GM23338 (cell line): ENCODE measurements around the gene MYOF. TPM values are rescaled to one million over a fixed set of nuclear protein-coding genes. Genes with fewer than 3 reads are reported as not detected.

Source experiments
- ATAC-seq: fragments of 200-7000 bp; cut with Tn5 transposase; 3 replicates; pipeline ENCODE4 v1.9.1; 2020
- DNase-seq: peaks from one replicate; pipeline ENCODE4 v3.0.0-alpha.2; 2015; ENCODE audit warnings: low spot score
- H2AFZ ChIP-seq: fragments of 200-600 bp; sonication (generic); 2 replicates; pipeline ENCODE4 v1.8.0; 2016; ENCODE audit warnings: antibody characterized with exemption, mild to moderate bottlenecking, moderate library complexity
- H3F3A ChIP-seq: fragments of 200-600 bp; sonication (generic); replicated peaks from 2 replicates; pipeline ENCODE4 v1.8.0; 2017; ENCODE audit warnings: antibody characterized with exemption, mixed run types, low read depth
- H3K27ac ChIP-seq: fragments of 200-600 bp; sonication (generic); 2 replicates; pipeline ENCODE4 v1.6.1; 2016; ENCODE audit warnings: low read depth
- H3K27me3 ChIP-seq: fragments of 200-600 bp; sonication (generic); 2 replicates; pipeline ENCODE4 v1.8.0; 2016; ENCODE audit warnings: mild to moderate bottlenecking, mixed run types, moderate library complexity; ENCODE audit not compliant: insufficient read depth
- H3K36me3 ChIP-seq: fragments of 200-600 bp; sonication (generic); 2 replicates; pipeline ENCODE4 v1.8.0; 2016; ENCODE audit warnings: mild to moderate bottlenecking; ENCODE audit not compliant: insufficient read depth
- H3K4me1 ChIP-seq: fragments of 200-600 bp; sonication (generic); 2 replicates; pipeline ENCODE4 v1.8.0; 2016; ENCODE audit warnings: mild to moderate bottlenecking, moderate library complexity; ENCODE audit not compliant: insufficient read depth
- H3K4me2 ChIP-seq: fragments of 200-600 bp; sonication (generic); 2 replicates; pipeline ENCODE4 v1.7.1; 2017; ENCODE audit warnings: mixed run types
- H3K4me3 ChIP-seq: fragments of 200-600 bp; sonication (generic); 2 replicates; pipeline ENCODE4 v1.6.1; 2016; ENCODE audit warnings: mixed run types
- H3K79me2 ChIP-seq: fragments of 200-600 bp; sonication (generic); replicated peaks from 2 replicates; pipeline ENCODE4 v1.8.0; 2017; ENCODE audit warnings: mild to moderate bottlenecking; ENCODE audit not compliant: insufficient read depth
- H3K9me2 ChIP-seq: fragments of 200-600 bp; sonication (generic); 2 replicates; pipeline ENCODE4 v1.8.0; 2017; ENCODE audit not compliant: insufficient read depth
- H4K20me1 ChIP-seq: fragments of 200-600 bp; sonication (generic); replicated peaks from 2 replicates; pipeline ENCODE4 v1.8.0; 2017; ENCODE audit warnings: mild to moderate bottlenecking; ENCODE audit not compliant: insufficient read depth
- H3K27ac Mint-ChIP-seq: 2 replicates; pipeline ENCODE4 v1.8.0; 2020; ENCODE audit warnings: inconsistent platforms, mild to moderate bottlenecking, moderate library complexity, mixed read lengths
- H3K27me3 Mint-ChIP-seq: 3 replicates; pipeline ENCODE4 v1.8.0; 2022; ENCODE audit warnings: low read depth, mild to moderate bottlenecking, moderate library complexity, mixed read lengths, inconsistent platforms; ENCODE audit not compliant: insufficient read depth, poor library complexity
- H3K36me3 Mint-ChIP-seq: 3 replicates; pipeline ENCODE4 v1.8.0; 2021; ENCODE audit warnings: low read depth, mild to moderate bottlenecking, inconsistent platforms, moderate library complexity, mixed read lengths
- H3K4me1 Mint-ChIP-seq: 3 replicates; pipeline ENCODE4 v1.8.0; 2020; ENCODE audit warnings: mild to moderate bottlenecking, inconsistent platforms, mixed read lengths
- H3K4me3 Mint-ChIP-seq: 3 replicates; pipeline ENCODE4 v1.8.0; 2021; ENCODE audit warnings: moderate library complexity, mild to moderate bottlenecking, inconsistent platforms, mixed read lengths
- H3K9me3 Mint-ChIP-seq: 3 replicates; pipeline ENCODE4 v1.8.0; 2020; ENCODE audit warnings: moderate library complexity, mild to moderate bottlenecking, inconsistent platforms, mixed read lengths
- CREB1 ChIP-seq: fragments of 250-450 bp; sonication (Bioruptor Pico); IDR thresholded peaks from 2 replicates; pipeline ENCODE4 v1.5.0; 2020; ENCODE audit warnings: low read depth, mild to moderate bottlenecking, moderate library complexity
- EZH2 ChIP-seq: fragments of 200-600 bp; sonication (generic); IDR thresholded peaks from one replicate; pipeline ENCODE4 v1.8.0; 2017; ENCODE audit warnings: antibody characterized with exemption, mild to moderate bottlenecking, low read depth; ENCODE audit not compliant: unreplicated experiment
- EZH2phosphoT487 ChIP-seq: fragments of 200-600 bp; sonication (generic); IDR thresholded peaks from one replicate; pipeline ENCODE4 v1.8.1; 2018; ENCODE audit warnings: antibody characterized with exemption; ENCODE audit not compliant: unreplicated experiment
- JUNB ChIP-seq: IDR thresholded peaks from one replicate; pipeline ENCODE4 v1.6.1; 2016; ENCODE audit warnings: antibody characterized with exemption; ENCODE audit not compliant: unreplicated experiment
- NANOG ChIP-seq: IDR thresholded peaks from 2 replicates; pipeline ENCODE4 v1.6.1; 2016; ENCODE audit warnings: antibody characterized with exemption, borderline replicate concordance
- POLR2AphosphoS5 ChIP-seq: IDR thresholded peaks from 2 replicates; pipeline ENCODE4 v1.6.1; 2016; ENCODE audit warnings: antibody characterized with exemption, low read depth
- STAT1 ChIP-seq: IDR thresholded peaks from one replicate; pipeline ENCODE4 v1.6.1; 2016; ENCODE audit warnings: antibody characterized with exemption; ENCODE audit not compliant: unreplicated experiment
- ZNF114 ChIP-seq: fragments of 250-450 bp; sonication (Bioruptor Pico); IDR thresholded peaks from 2 replicates; pipeline ENCODE4 v1.5.0; 2020; ENCODE audit warnings: mild to moderate bottlenecking, moderate library complexity
- ZNF331 ChIP-seq: fragments of 250-450 bp; sonication (Bioruptor Pico); IDR thresholded peaks from 2 replicates; pipeline ENCODE4 v1.5.0; 2020; ENCODE audit warnings: low read depth, mild to moderate bottlenecking, moderate library complexity
- polyA plus RNA-seq: library from polyadenylated mRNA; unstranded; fragments of >200 nt; fragmentation: Nextera tagmentation; extraction: Ambion mirVana; gene quantifications from 2 replicates; pipeline ENCODE4 v1.2.1, GENCODE V29; 2016
- total RNA-seq: library from RNA; depleted of rRNA; stranded (reverse); fragments of >200 nt; shearing (Covaris generic); gene quantifications from 2 replicates; pipeline ENCODE4 v1.2.3, GENCODE V29; 2014
- TF ChIP-seq, protein P1 (sequence below): IDR thresholded peaks from one replicate; pipeline ENCODE4 v1.6.1; 2018; ENCODE audit warnings: antibody characterized with exemption; ENCODE audit not compliant: unreplicated experiment
- TF ChIP-seq, protein P2 (sequence below): fragments of 250-450 bp; sonication (Bioruptor Pico); IDR thresholded peaks from 2 replicates; pipeline ENCODE4 v1.5.0; 2020; ENCODE audit warnings: mild to moderate bottlenecking, moderate library complexity
- TF ChIP-seq, protein P3 (sequence below): IDR thresholded peaks from 2 replicates; pipeline ENCODE4 v1.6.1; 2016; ENCODE audit warnings: antibody characterized with exemption
- TF ChIP-seq, protein P4 (sequence below), 2 experiments: fragments of 200-600 bp in 1 of 2; sonication (generic) in 1 of 2; conservative IDR thresholded peaks; 2 replicates each; pipeline versions ENCODE4 v1.5.1 to v1.6.1; 2016 to 2017; ENCODE audit warnings: antibody characterized with exemption in 2 of 2, low read depth in 2 of 2, mild to moderate bottlenecking in 2 of 2, moderate library complexity in 1 of 2

The MYOF gene
- total and polyA plus RNA-seq, 2 experiments from 2014 or later: 0.82 to 1.4 TPM

DNA sequence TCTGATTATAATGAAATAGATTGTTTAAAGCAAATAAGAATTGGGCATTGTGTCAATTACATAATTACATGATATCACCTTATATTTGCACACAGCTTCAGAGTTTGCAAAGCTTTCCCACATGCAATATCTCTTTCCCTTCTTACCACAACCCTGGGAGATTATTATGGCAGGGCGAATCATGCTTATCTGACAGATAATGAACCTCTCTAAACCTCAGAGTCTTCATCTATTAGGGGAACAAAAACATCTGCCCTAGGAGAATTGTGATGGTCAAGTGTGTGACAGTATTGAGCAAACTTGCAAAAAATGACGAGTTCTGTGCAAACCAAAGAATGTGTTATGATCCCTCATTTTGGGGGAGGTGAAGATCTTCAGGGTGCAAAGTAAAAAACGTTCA is 90.0 kb downstream of the MYOF start:
- no peaks in the 10 kb centered on the region for H3K36me3 ChIP-seq
- no peak overlapping the region for H3K27ac Mint-ChIP-seq
- TF ChIP-seq NANOG (no peak), EZH2 (no peak), POLR2AphosphoS5 (no peak), STAT1 (no peak), CREB1 (CRISPR knock-in tag) (no peak), EZH2phosphoT487 (no peak), ZNF114 (CRISPR knock-in tag) (no peak), JUNB (no peak), ZNF331 (no peak)
- TF ChIP-seq, protein P1, sequence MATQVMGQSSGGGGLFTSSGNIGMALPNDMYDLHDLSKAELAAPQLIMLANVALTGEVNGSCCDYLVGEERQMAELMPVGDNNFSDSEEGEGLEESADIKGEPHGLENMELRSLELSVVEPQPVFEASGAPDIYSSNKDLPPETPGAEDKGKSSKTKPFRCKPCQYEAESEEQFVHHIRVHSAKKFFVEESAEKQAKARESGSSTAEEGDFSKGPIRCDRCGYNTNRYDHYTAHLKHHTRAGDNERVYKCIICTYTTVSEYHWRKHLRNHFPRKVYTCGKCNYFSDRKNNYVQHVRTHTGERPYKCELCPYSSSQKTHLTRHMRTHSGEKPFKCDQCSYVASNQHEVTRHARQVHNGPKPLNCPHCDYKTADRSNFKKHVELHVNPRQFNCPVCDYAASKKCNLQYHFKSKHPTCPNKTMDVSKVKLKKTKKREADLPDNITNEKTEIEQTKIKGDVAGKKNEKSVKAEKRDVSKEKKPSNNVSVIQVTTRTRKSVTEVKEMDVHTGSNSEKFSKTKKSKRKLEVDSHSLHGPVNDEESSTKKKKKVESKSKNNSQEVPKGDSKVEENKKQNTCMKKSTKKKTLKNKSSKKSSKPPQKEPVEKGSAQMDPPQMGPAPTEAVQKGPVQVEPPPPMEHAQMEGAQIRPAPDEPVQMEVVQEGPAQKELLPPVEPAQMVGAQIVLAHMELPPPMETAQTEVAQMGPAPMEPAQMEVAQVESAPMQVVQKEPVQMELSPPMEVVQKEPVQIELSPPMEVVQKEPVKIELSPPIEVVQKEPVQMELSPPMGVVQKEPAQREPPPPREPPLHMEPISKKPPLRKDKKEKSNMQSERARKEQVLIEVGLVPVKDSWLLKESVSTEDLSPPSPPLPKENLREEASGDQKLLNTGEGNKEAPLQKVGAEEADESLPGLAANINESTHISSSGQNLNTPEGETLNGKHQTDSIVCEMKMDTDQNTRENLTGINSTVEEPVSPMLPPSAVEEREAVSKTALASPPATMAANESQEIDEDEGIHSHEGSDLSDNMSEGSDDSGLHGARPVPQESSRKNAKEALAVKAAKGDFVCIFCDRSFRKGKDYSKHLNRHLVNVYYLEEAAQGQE: no peak
- TF ChIP-seq, protein P2, sequence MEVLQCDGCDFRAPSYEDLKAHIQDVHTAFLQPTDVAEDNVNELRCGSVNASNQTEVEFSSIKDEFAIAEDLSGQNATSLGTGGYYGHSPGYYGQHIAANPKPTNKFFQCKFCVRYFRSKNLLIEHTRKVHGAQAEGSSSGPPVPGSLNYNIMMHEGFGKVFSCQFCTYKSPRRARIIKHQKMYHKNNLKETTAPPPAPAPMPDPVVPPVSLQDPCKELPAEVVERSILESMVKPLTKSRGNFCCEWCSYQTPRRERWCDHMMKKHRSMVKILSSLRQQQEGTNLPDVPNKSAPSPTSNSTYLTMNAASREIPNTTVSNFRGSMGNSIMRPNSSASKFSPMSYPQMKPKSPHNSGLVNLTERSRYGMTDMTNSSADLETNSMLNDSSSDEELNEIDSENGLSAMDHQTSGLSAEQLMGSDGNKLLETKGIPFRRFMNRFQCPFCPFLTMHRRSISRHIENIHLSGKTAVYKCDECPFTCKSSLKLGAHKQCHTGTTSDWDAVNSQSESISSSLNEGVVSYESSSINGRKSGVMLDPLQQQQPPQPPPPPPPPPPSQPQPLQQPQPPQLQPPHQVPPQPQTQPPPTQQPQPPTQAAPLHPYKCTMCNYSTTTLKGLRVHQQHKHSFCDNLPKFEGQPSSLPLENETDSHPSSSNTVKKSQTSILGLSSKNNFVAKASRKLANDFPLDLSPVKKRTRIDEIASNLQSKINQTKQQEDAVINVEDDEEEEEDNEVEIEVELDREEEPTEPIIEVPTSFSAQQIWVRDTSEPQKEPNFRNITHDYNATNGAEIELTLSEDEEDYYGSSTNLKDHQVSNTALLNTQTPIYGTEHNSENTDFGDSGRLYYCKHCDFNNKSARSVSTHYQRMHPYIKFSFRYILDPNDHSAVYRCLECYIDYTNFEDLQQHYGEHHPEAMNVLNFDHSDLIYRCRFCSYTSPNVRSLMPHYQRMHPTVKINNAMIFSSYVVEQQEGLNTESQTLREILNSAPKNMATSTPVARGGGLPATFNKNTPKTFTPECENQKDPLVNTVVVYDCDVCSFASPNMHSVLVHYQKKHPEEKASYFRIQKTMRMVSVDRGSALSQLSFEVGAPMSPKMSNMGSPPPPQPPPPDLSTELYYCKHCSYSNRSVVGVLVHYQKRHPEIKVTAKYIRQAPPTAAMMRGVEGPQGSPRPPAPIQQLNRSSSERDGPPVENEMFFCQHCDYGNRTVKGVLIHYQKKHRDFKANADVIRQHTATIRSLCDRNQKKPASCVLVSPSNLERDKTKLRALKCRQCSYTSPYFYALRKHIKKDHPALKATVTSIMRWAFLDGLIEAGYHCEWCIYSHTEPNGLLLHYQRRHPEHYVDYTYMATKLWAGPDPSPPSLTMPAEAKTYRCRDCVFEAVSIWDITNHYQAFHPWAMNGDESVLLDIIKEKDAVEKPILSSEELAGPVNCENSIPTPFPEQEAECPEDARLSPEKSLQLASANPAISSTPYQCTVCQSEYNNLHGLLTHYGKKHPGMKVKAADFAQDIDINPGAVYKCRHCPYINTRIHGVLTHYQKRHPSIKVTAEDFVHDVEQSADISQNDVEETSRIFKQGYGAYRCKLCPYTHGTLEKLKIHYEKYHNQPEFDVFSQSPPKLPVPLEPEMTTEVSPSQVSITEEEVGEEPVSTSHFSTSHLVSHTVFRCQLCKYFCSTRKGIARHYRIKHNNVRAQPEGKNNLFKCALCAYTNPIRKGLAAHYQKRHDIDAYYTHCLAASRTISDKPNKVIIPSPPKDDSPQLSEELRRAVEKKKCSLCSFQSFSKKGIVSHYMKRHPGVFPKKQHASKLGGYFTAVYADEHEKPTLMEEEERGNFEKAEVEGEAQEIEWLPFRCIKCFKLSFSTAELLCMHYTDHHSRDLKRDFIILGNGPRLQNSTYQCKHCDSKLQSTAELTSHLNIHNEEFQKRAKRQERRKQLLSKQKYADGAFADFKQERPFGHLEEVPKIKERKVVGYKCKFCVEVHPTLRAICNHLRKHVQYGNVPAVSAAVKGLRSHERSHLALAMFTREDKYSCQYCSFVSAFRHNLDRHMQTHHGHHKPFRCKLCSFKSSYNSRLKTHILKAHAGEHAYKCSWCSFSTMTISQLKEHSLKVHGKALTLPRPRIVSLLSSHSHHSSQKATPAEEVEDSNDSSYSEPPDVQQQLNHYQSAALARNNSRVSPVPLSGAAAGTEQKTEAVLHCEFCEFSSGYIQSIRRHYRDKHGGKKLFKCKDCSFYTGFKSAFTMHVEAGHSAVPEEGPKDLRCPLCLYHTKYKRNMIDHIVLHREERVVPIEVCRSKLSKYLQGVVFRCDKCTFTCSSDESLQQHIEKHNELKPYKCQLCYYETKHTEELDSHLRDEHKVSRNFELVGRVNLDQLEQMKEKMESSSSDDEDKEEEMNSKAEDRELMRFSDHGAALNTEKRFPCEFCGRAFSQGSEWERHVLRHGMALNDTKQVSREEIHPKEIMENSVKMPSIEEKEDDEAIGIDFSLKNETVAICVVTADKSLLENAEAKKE (CRISPR knock-in tag): no peak
- TF ChIP-seq, protein P3, sequence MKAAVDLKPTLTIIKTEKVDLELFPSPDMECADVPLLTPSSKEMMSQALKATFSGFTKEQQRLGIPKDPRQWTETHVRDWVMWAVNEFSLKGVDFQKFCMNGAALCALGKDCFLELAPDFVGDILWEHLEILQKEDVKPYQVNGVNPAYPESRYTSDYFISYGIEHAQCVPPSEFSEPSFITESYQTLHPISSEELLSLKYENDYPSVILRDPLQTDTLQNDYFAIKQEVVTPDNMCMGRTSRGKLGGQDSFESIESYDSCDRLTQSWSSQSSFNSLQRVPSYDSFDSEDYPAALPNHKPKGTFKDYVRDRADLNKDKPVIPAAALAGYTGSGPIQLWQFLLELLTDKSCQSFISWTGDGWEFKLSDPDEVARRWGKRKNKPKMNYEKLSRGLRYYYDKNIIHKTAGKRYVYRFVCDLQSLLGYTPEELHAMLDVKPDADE: no peak
- TF ChIP-seq, protein P4, sequence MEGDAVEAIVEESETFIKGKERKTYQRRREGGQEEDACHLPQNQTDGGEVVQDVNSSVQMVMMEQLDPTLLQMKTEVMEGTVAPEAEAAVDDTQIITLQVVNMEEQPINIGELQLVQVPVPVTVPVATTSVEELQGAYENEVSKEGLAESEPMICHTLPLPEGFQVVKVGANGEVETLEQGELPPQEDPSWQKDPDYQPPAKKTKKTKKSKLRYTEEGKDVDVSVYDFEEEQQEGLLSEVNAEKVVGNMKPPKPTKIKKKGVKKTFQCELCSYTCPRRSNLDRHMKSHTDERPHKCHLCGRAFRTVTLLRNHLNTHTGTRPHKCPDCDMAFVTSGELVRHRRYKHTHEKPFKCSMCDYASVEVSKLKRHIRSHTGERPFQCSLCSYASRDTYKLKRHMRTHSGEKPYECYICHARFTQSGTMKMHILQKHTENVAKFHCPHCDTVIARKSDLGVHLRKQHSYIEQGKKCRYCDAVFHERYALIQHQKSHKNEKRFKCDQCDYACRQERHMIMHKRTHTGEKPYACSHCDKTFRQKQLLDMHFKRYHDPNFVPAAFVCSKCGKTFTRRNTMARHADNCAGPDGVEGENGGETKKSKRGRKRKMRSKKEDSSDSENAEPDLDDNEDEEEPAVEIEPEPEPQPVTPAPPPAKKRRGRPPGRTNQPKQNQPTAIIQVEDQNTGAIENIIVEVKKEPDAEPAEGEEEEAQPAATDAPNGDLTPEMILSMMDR (conservative IDR thresholded peaks at IDR 0.05; ENCODE audit: low read depth in 2 of 2): no peak
- no peaks in the 10 kb centered on the region for H3F3A ChIP-seq
- no peaks in the 10 kb centered on the region for H4K20me1 ChIP-seq
- DNase-seq (no peak), ATAC-seq (no peak)
- peaks cover 5% of the 10 kb centered on the region; the same call in 1 of the 2 replicates for H3K4me1 ChIP-seq
- H3K27me3 ChIP-seq: no peaks in the 10 kb centered on the region
- no peak overlapping the region for H3K4me2 ChIP-seq
- no peaks in the 10 kb centered on the region for H3K9me3 Mint-ChIP-seq
- H3K79me2 ChIP-seq: no peaks in the 10 kb centered on the region
- H3K4me3 ChIP-seq: no peak overlapping the region
- H3K9me2 ChIP-seq: no peaks in the 10 kb centered on the region; the same call in 1 of the 2 replicates
- peaks cover 15% of the 10 kb centered on the region for H3K4me1 Mint-ChIP-seq
- H3K27me3 Mint-ChIP-seq: no peaks in the 10 kb centered on the region
- H3K27ac ChIP-seq: no peak overlapping the region
- H3K36me3 Mint-ChIP-seq: no peaks in the 10 kb centered on the region
- H2AFZ ChIP-seq: no peak overlapping the region
- no peak overlapping the region for H3K4me3 Mint-ChIP-seq
